ENCODE data around the gene GNE. TPM values are rescaled to one million over a fixed set of nuclear protein-coding genes. Genes with fewer than 3 reads are reported as not detected.
"Not testable (repeated sequence)": the region's sequence is repeated elsewhere in the genome, so short reads cannot be mapped to it uniquely, and the experiment has no call there.

The GNE gene
- 10 to 100 TPM; 30.0 to 42.6 (median 32.6) TPM for total RNA-seq

- peak within 1 kb of the TSS; percentile 97 to 100 (median 98) for H3K27ac ChIP-seq
- H3K27me3 ChIP-seq: no peaks in the 10 kb centered on the region
- 1 to 10% methylated on average over 11 to 69 of the region's 73 CpGs for WGBS, 2 donors
- H3K36me3 ChIP-seq: peaks cover 0 to 2% (median 0%) of the 10 kb centered on the region in 3 donors
- H3K9me3 ChIP-seq: no peaks in the 10 kb centered on the region
- peak in 1 of 5 experiments; percentile 36 for TF ChIP-seq CTCF (IDR thresholded peaks at IDR 0.05)
- peak; percentile 22 to 96 for TF ChIP-seq EP300 (IDR thresholded peaks at IDR 0.05)
- TF ChIP-seq POLR2A (IDR thresholded peaks at IDR 0.05): peak; percentile 82 to 93
- peak within 1 kb of the TSS; percentile 69 to 99 (median 94) for H3K4me3 ChIP-seq
- peaks cover 0 to 23% (median 4%) of the 10 kb centered on the region in 4 donors for H3K4me1 ChIP-seq
- DNase-seq (ENCODE audit: low spot score in 2 of 2): peak; percentile 96
Observed at GRCh38 chr9:36258208-36258995, at the start of gene GNE. Gene GNE (minus strand): TSS chr9:36258448. CDS start chr9:36249355, 9,093 bp downstream.

GRCh38 chr9:36306471-36307306, 48.4 kb upstream of the GNE start:
- WGBS, 2 donors: 49 to 54% methylated on average over 8 of the region's 8 CpGs
- Histone ChIP-seq H3K27me3 (no peaks in the 10 kb centered on the region), H3K27ac (no peak overlapping the region), H3K36me3 (no peaks in the 10 kb centered on the region), H3K4me3 (no peak overlapping the region), H3K9me3 (no peaks in the 10 kb centered on the region), H3K4me1 (no peaks in the 10 kb centered on the region)
- DNase-seq (ENCODE audit: low spot score in 2 of 2): no peak
- TF ChIP-seq EP300 (IDR thresholded peaks at IDR 0.05): no peak

DNA sequence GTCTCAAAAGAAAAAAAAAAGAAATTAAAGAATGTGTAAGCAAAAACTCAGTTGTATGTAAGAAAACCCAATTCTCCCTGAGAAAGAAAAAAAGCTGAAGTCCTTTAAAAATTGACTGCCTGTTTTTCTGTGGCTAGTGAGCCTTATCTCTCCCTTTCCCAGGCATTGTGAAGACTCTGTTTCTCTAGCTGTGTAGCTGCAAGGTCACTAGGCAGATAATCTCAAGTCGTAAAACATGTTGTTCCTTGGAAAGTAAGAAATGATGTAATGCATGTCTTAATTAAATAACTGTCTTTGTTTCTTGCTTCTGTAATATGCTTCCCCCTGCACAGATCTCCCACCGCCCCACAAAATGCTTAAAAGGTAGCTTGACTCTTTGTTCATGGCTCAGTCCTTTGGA, 46.1 kb upstream of the GNE start:
- H3K27ac ChIP-seq; H3K36me3 ChIP-seq; H3K27me3 ChIP-seq; H3K4me3 ChIP-seq; H3K4me1 ChIP-seq; H3K9me3 ChIP-seq; DNase-seq (ENCODE audit: low spot score in 2 of 2): not testable (repeated sequence)
- WGBS, 2 donors: 61 to 74% methylated on average over 2 of the region's 2 CpGs

DNA sequence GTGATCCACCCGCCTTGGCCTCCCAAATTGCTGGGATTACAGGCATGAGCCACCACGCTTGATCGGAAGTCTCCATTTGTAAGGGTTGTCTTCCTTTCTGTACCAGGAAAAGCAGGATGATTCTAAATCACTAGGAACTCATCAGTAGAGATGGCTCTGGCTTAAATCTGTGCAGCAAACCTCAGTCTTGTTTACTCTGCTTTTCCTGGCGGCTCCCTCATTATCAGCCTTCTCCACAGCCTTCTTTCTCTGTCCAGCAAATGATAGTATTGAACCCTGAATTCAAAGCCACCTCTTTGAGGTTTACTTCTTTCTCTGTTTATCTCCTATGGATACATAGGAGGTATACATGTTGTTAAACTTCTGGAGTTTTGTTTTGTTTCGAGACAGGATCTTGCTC, 43.0 kb upstream of the GNE start:
- peaks cover 0 to 12% (median 0%) of the 10 kb centered on the region in 4 donors for H3K4me1 ChIP-seq
- no peaks in the 10 kb centered on the region for H3K9me3 ChIP-seq
- H3K4me3 ChIP-seq: no peak overlapping the region
- H3K27ac ChIP-seq: no peak overlapping the region
- TF ChIP-seq EP300 (IDR thresholded peaks at IDR 0.05) (no peak), POLR2A (IDR thresholded peaks at IDR 0.05) (no peak), CTCF (IDR thresholded peaks at IDR 0.05) (no peak)
- no peak for DNase-seq (ENCODE audit: low spot score in 2 of 2)
- H3K36me3 ChIP-seq: no peaks in the 10 kb centered on the region
- 87 to 91% methylated on average over 5 of the region's 5 CpGs for WGBS, 2 donors
- no peaks in the 10 kb centered on the region for H3K27me3 ChIP-seq

DNA sequence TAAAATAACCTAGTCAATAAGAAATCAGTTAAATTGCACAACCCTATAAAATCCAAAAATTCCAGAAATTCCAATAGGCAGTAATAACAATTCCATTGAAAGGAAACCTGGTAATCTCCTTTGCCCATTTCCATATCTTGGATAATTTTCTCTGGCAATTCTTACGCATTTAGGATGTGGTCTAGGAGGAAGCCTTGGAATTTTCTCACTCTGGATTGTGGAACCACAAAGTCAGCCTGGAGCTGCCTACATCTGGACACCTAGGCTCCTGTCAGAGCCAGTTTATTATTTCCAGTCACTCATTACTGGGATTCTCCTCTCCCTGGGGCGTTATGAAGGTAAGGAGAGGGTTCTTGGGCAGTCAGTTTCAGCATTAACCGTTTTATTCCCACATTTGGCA, 40.3 kb upstream of the GNE start:
- Histone ChIP-seq H3K27me3 (no peaks in the 10 kb centered on the region), H3K9me3 (no peaks in the 10 kb centered on the region), H3K27ac (no peak overlapping the region), H3K4me1 (peaks cover 0 to 13% (median 0%) of the 10 kb centered on the region in 4 donors), H3K4me3 (no peak overlapping the region), H3K36me3 (peaks cover 0 to 5% (median 0%) of the 10 kb centered on the region in 3 donors)
- TF ChIP-seq CTCF (IDR thresholded peaks at IDR 0.05) (no peak), POLR2A (IDR thresholded peaks at IDR 0.05) (no peak), EP300 (IDR thresholded peaks at IDR 0.05) (no peak)
- 51 to 55% methylated on average over 3 of the region's 3 CpGs for WGBS, 2 donors
- no peak for DNase-seq (ENCODE audit: low spot score in 2 of 2)

DNA sequence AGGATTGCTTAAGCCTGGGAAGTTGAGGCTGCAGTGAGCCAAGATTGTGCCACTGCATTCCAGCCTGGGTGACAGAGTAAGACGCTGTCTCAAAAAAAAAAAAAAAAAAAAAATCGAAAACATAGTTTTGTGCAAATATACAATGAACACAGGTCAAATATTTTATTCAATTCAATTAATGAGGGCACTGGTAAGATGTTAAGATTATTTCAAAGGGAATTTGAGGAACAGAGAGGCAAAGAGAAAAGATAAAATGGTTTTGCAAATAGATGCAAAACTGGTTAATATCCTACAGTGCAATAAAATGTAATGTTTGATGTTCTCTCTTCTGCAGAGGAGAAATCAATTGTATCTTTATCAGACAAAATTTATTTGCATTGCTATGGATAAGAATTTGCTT, 39.5 kb upstream of the GNE start:
- DNase-seq (ENCODE audit: low spot score in 2 of 2): no peak
- Histone ChIP-seq H3K27me3 (no peaks in the 10 kb centered on the region), H3K4me3 (no peak overlapping the region), H3K4me1 (peaks cover 0 to 13% (median 0%) of the 10 kb centered on the region in 4 donors), H3K9me3 (no peaks in the 10 kb centered on the region), H3K36me3 (peaks cover 0 to 10% (median 0%) of the 10 kb centered on the region in 3 donors), H3K27ac (no peak overlapping the region)
- TF ChIP-seq POLR2A (IDR thresholded peaks at IDR 0.05): no peak
- no peak for TF ChIP-seq CTCF (IDR thresholded peaks at IDR 0.05)
- no peak for TF ChIP-seq EP300 (IDR thresholded peaks at IDR 0.05)
- 84 to 86% methylated on average over 2 of the region's 2 CpGs for WGBS, 2 donors

DNA sequence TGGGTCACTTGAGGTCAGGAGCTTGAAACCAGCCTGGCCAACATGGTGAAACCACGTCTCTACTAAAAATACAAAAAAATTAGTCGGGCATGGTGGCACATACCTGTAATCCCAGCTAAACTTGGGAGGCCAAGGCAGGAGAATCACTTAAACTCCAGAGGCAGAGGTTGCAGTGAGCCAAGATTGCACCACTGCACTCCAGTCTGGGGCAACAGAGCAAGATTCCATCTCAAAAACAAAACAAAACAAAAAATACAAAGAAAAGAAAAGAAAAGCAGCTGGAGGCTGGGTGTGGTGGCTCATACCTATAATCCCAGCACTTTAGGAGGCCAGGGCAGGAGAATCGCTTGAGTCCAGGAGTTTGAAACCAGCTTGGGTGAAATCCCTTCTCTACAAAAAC, 36.7 kb upstream of the GNE start:
- H3K36me3 ChIP-seq: peaks cover 0 to 10% (median 0%) of the 10 kb centered on the region in 3 donors
- not testable (repeated sequence) for H3K27ac ChIP-seq; DNase-seq (ENCODE audit: low spot score in 2 of 2); H3K4me3 ChIP-seq; H3K27me3 ChIP-seq; H3K9me3 ChIP-seq
- H3K4me1 ChIP-seq: peaks cover 0 to 13% (median 0%) of the 10 kb centered on the region in 4 donors
- 95% methylated on average over 3 of the region's 3 CpGs for WGBS, 2 donors
